ENCODE results near the gene KLRG1. TPM values are rescaled to one million over a fixed set of nuclear protein-coding genes. Genes with fewer than 3 reads are reported as not detected.

The KLRG1 gene
- total and polyA plus RNA-seq, 4 donors, result 0.95 to 2.8 (median 2.6) TPM

- Histone ChIP-seq H3K27me3 (ENCODE audit: control insufficient read depth in 4 of 4, insufficient read depth in 4 of 4, low read length in 3 of 4) (no peaks in the 10 kb centered on the region), H3K9ac (ENCODE audit: low read depth in 1 of 2, low read length in 2 of 2) (no peak overlapping the region), H3K27ac (ENCODE audit: low read depth in 1 of 2, low read length in 2 of 2) (no peak overlapping the region), H3K4me3 (ENCODE audit: low read depth in 1 of 3, low read length in 3 of 3) (no peak overlapping the region), H3K9me3 (ENCODE audit: control insufficient read depth in 4 of 4, low read length in 3 of 4) (no peaks in the 10 kb centered on the region), H3K36me3 (ENCODE audit: control insufficient read depth in 4 of 4, insufficient read depth in 3 of 4, low read depth in 1 of 4, low read length in 3 of 4) (no peaks in the 10 kb centered on the region), H3K4me1 (ENCODE audit: control insufficient read depth in 4 of 4, insufficient read depth in 4 of 4, low read length in 3 of 4) (peaks cover 0 to 3% (median 0%) of the 10 kb centered on the region in 4 donors)
- no peak for DNase-seq (ENCODE audit: low spot score)
- no peak for TF ChIP-seq TAF1 (conservative IDR thresholded peaks at IDR 0.05)
- TF ChIP-seq YY1 (IDR thresholded peaks at IDR 0.05), result no peak
- TF ChIP-seq FOXA1 (IDR thresholded peaks at IDR 0.05), result no peak
- no peak for TF ChIP-seq NR2F2 (IDR thresholded peaks at IDR 0.05)
- TF ChIP-seq EGR1 (IDR thresholded peaks at IDR 0.05; ENCODE audit: low read depth in 2 of 2), result no peak
- no peak for TF ChIP-seq MAX (IDR thresholded peaks at IDR 0.05)
- no peak for TF ChIP-seq RXRA (IDR thresholded peaks at IDR 0.05)
These were observed 2.2 kb upstream of the KLRG1 start for GRCh38 chr12:8987163-8987562.

GRCh38 chr12:8987685-8988084 lies 1.7 kb upstream of the KLRG1 start:
- TF ChIP-seq RXRA (IDR thresholded peaks at IDR 0.05) (no peak), FOXA2 (IDR thresholded peaks at IDR 0.05) (no peak), CTCF (IDR thresholded peaks at IDR 0.05; ENCODE audit: low read depth, low read length, missing input control) (no peak), GABPA (IDR thresholded peaks at IDR 0.05 in 1 of 2, conservative IDR thresholded peaks at IDR 0.05 in 1 of 2) (no peak)
- Histone ChIP-seq H3K27me3 (ENCODE audit: control insufficient read depth in 4 of 4, insufficient read depth in 4 of 4, low read length in 3 of 4) (no peaks in the 10 kb centered on the region), H3K4me1 (ENCODE audit: control insufficient read depth in 4 of 4, insufficient read depth in 4 of 4, low read length in 3 of 4) (peaks cover 0 to 3% (median 0%) of the 10 kb centered on the region in 4 donors), H3K27ac (ENCODE audit: low read depth in 1 of 2, low read length in 2 of 2) (no peak overlapping the region), H3K9me3 (ENCODE audit: control insufficient read depth in 4 of 4, low read length in 3 of 4) (no peaks in the 10 kb centered on the region), H3K36me3 (ENCODE audit: control insufficient read depth in 4 of 4, insufficient read depth in 3 of 4, low read depth in 1 of 4, low read length in 3 of 4) (no peaks in the 10 kb centered on the region), H3K4me3 (ENCODE audit: low read depth in 1 of 3, low read length in 3 of 3) (no peak overlapping the region), H3K9ac (ENCODE audit: low read depth in 1 of 2, low read length in 2 of 2) (no peak overlapping the region)
- no peak for DNase-seq (ENCODE audit: low spot score)
- WGBS, result 67% methylated on average over 1 of the region's 1 CpG

- H3K9me3 ChIP-seq (ENCODE audit: control insufficient read depth in 4 of 4, low read length in 3 of 4), result no peaks in the 10 kb centered on the region
- H3K4me3 ChIP-seq (ENCODE audit: low read depth in 1 of 3, low read length in 3 of 3), result no peak overlapping the region
- 65% methylated on average over 6 of the region's 6 CpGs for WGBS
- H3K27me3 ChIP-seq (ENCODE audit: control insufficient read depth in 4 of 4, insufficient read depth in 4 of 4, low read length in 3 of 4), result no peaks in the 10 kb centered on the region
- H3K36me3 ChIP-seq (ENCODE audit: control insufficient read depth in 4 of 4, insufficient read depth in 3 of 4, low read depth in 1 of 4, low read length in 3 of 4), result no peaks in the 10 kb centered on the region
- H3K27ac ChIP-seq (ENCODE audit: low read depth in 1 of 2, low read length in 2 of 2), result no peak overlapping the region
- peaks cover 0 to 3% (median 0%) of the 10 kb centered on the region in 4 donors for H3K4me1 ChIP-seq (ENCODE audit: control insufficient read depth in 4 of 4, insufficient read depth in 4 of 4, low read length in 3 of 4)
- no peak for DNase-seq (ENCODE audit: low spot score)
- H3K9ac ChIP-seq (ENCODE audit: low read depth in 1 of 2, low read length in 2 of 2), result peak overlapping the region in 1 of 2 donors; percentile 64
- no peak for TF ChIP-seq FOXA2 (IDR thresholded peaks at IDR 0.05)
- no peak for TF ChIP-seq RXRA (IDR thresholded peaks at IDR 0.05)
- TF ChIP-seq FOXA1 (IDR thresholded peaks at IDR 0.05), result no peak
- no peak for TF ChIP-seq YY1 (IDR thresholded peaks at IDR 0.05)
- no peak for TF ChIP-seq HNF4A (conservative IDR thresholded peaks at IDR 0.05)
- TF ChIP-seq SP1 (IDR thresholded peaks at IDR 0.05), result no peak
- no peak for TF ChIP-seq GABPA (IDR thresholded peaks at IDR 0.05 in 1 of 2, conservative IDR thresholded peaks at IDR 0.05 in 1 of 2)
- no peak for TF ChIP-seq CTCF (IDR thresholded peaks at IDR 0.05; ENCODE audit: low read depth, low read length, missing input control)
- no peak for TF ChIP-seq EGR1 (IDR thresholded peaks at IDR 0.05; ENCODE audit: low read depth in 2 of 2)
- TF ChIP-seq RAD21 (IDR thresholded peaks at IDR 0.05), result no peak
- no peak for TF ChIP-seq TAF1 (conservative IDR thresholded peaks at IDR 0.05)
- no peak for TF ChIP-seq HNF4G (IDR thresholded peaks at IDR 0.05)
- no peak for TF ChIP-seq REST (IDR thresholded peaks at IDR 0.05)
- TF ChIP-seq JUND (IDR thresholded peaks at IDR 0.05), result no peak
- no peak for TF ChIP-seq MAX (IDR thresholded peaks at IDR 0.05)
- no peak for TF ChIP-seq NR2F2 (IDR thresholded peaks at IDR 0.05)
These were observed 2.3 kb downstream of the KLRG1 start for GRCh38 chr12:8991371-8992345.

Measured in liver (tissue), 9 donors.